HG03103 (cell line): ENCODE measurements around the gene NSMF.

Experiments
- ATAC-seq: cut with Tn5 transposase; IDR thresholded peaks from one replicate; pipeline ENCODE4 v1.9.1; 2021; ENCODE audit warnings: low read depth; ENCODE audit not compliant: unreplicated experiment

The NSMF gene, protein sequence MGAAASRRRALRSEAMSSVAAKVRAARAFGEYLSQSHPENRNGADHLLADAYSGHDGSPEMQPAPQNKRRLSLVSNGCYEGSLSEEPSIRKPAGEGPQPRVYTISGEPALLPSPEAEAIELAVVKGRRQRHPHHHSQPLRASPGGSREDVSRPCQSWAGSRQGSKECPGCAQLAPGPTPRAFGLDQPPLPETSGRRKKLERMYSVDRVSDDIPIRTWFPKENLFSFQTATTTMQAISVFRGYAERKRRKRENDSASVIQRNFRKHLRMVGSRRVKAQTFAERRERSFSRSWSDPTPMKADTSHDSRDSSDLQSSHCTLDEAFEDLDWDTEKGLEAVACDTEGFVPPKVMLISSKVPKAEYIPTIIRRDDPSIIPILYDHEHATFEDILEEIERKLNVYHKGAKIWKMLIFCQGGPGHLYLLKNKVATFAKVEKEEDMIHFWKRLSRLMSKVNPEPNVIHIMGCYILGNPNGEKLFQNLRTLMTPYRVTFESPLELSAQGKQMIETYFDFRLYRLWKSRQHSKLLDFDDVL

GRCh38 chr9:137459152-137459600 is at the start of gene NSMF:
NSMF (minus strand) TSS chr9:137459334; CDS start chr9:137459102, 232 bp downstream.
- peak; percentile 63 for ATAC-seq

- no peak for ATAC-seq
Measured at GRCh38 chr9:137506702-137507171, 47.6 kb upstream of the NSMF start.

DNA sequence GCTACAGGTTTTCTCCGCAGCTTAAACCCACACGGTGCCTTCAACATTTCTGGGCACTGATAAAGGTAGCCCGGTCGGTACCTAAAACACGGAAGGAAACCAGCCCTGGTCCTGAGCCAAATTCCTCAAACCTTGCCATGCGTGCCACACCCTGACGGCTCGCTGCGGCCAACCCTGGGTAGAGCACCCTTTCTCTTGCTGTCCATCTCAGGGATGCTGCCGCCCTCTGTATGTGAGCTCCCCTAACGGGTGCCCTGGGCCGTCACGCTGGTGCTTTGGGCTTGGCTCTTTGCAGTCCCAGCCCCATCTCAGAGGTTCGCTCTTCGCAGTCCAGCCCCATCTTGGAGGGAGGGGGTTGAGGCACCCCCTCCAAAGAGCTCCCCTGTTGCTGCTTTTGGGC is 47.1 kb upstream of the NSMF start:
- ATAC-seq, result no peak

- ATAC-seq, result no peak
Measured at GRCh38 chr9:137505421-137506140, 46.4 kb upstream of the NSMF start.

DNA sequence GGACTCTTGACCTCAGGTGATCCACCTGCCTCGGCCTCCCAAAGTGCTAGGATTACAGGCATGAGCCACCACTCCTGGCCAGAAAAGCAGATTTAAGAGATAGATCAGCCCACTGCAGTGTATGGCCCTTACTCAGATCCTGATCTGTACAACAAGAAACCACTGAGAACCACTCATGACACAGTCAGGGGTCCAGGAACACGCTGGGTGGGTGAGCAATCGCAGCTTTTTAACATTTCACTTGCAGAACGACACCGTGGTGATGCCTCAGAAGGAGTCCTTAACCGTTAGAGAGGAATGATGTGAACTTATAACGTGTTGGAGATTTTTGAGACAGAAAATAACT is 45.3 kb upstream of the NSMF start:
- ATAC-seq, result no peak

GRCh38 chr9:137502008-137502911 is 43.1 kb upstream of the NSMF start:
- no peak for ATAC-seq

DNA sequence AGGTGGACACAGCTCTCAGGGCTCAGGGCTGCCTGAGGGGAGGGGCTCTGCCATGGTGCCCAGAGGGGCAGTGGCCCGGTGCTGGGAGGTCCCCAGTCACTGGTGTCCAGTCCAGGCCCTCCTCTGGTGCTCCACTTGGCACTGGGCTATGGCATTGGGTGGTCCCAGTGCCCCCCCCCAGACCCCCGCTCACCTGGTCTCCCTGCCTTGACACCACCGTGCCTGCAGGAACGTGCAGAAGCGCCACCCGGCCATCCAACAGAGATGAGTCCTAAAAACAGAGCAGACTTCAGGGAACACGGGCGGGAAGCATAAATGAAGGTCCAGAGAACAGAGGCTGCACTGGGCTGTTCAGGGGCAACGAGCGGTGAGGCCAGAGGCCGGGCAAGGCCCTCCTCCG is 42.3 kb upstream of the NSMF start:
- no peak for ATAC-seq

DNA sequence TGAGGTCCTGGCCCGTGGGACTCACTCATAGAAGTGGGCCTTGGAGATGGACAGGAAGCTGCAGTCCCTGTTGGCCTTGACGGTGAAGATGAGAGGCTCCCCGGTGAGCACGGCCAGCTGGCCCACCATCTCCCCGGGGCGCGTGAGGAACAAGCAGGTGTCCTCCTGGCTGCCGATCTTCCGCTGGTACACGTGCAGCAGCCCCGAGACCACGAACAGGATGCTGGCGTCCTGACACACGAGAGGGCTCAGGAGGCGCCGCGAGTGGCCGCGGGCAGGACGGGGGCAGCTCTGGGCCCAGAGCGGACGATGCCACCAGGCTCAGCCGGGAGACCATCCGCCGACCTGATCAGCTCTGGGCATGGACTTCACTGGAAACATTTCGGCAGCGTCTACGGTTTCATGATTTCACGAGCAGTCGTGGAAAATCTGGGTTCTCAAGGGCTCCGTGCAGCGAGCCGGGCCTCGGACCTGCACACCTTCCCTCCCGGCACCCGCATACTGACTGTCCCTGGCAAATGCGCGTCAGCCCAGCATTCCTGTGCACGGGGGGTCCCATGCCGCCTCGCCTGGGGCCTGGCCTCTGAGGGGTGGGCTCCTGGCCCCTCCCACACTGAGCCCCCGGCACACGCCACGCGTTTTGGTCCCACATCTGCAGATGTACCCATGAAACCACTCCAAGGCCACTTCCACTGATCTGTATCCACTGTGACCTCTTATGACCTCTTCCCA is 41.7 kb upstream of the NSMF start:
- ATAC-seq, result no peak

DNA sequence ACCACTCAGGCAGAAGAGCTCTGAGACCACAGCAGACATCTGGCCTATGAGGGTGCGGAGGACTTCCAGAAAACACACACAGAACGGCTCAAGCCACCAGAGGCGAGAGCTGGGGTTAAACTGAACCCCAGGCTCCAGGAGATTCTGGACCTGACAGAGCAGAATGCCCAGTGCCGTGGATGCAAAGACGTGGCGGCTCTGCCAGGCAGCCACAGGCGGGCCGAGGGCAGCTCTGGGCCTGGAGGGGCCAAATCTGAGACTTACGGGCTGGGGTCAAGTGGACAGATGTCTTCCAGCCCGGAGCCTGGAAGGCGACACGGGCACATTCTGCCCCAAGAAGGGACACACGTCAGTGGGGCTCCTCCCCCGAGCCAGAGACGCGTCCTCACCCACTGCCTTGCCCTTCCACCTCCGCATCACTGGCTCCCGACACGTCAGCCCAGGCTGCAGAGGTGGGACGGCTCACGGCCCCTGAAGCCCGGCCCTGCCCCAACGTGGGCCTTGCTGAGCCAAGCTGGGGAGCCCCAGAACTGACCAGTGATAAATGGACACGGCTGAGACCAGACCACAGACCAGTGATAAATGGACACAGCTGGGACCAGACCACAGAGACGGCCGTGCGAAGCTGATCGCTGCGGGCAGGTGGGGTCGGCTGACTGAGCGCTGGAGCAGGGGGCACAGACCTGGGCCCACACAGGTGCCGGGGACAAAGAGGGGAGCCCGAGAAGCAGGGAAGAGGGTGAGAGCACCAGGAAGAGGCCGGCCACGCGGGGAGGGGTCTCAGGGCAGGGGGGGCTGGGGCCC is 40.9 kb upstream of the NSMF start:
- ATAC-seq, result no peak

DNA sequence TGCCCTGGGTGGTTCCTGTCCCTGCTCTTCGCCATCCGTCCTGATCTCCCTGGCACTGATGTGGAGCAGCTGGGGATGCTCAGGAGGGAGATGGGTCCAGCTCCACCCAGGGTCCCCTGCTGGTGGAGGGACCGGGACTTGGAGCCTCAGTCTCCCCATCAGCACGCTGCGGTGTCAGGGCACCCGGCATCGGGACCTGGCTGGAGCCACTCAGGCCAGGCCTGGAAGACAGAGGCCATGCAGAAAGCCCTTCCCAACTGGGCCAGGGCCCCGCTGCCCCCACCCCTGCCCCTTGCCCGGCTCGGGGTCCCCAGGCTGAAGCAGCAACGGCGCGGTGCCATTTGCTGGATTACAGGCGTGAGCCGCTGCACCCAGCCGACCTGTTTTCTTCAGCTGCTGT is 40.3 kb upstream of the NSMF start:
- ATAC-seq, result no peak

DNA sequence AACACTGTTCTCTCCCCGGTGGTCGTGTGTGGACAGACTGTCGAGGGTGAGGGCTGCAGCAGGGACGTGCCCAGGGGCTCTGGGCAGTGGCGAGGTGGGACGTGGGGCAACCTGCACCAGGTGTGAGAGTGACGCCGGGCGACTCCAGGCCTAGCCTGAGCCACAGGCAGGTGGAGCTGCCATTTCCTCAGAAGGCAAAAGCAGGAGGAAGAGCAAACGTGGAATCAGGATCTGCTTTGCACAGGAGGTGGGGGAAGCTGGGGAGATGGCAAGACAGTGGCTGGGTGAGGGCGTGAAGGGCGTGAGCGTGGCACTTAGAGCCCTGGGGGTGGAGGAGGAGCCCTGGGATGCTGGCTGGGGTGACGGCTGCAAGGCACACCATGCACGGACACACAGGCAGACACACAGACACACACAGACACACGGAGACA is 39.6 kb upstream of the NSMF start:
- no peak for ATAC-seq

DNA sequence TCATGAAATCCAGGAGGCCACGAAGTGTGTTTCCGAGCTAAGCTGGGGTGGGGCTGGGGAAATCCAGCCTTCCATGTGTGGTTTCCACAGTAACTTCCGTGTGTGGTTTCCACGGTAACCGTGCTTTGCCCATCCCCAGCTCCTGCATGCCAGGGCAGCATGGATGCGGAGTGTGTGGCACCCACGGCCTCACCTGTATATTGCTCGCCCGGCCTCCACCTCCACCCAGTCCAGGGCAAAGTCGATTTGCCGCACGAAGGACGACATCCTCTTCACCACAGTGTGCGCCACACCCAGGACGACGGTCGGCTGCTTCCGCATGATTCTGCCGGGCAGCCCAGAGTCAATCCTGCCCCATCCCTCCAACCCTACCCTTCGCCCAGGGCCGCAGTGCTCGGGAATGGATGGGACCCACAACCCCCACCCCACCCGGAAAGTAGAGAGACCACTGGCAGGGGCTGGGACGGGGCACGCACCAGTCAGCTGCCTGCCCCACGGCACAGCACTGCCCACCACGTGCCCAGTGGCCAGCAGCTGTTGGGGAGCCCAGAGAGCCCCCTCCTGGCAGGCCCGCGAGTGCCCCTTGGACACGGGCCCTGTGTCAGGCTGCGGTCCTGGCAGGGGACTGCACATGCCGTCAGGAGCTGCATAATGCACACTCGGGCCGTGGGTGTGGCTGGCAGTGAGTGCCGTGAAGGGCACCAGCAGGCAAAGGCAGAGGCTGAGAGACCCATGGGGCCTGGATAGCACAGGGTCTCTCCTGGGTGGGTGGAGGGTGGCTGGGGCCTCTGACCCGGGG is 39.0 kb upstream of the NSMF start:
- no peak for ATAC-seq

DNA sequence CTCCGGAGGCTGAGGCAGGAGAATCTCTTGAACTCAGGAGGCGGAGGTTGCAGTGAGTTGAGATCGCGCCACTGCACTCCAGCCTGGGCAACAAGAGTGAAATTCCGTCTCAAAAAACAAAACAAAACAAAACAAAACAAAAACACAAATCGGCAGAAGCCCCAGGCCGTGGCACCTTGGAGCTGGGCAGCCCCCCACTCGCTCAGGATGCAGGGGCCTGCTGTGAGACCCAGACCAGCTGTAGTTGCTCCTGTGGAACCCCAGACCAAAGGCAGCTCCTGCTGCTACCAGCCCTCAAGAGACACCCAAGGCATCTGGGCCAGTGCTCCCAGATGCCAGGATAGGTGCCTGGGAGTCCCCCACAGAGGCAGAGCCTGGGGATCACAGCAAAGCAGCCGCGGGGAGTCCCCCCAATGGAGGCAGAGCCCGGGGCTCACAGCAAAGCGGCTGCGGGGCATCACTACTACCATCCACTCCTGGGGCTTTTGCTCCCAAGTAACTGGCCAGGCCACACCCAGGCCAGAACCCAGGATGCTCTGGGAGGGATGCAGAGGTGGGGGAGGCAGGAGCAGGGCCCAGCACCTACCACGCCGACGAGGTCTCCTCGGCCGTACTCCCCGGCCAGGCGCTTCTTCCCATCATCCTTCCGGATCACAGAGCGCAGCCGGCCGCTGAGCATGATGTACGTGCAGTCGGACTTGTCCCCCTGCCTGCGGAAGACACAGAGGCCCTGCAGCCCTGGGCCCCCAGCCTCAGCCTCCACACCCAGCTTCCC is 37.7 kb upstream of the NSMF start:
- ATAC-seq, result no peak

- no peak for ATAC-seq
Measured at GRCh38 chr9:137494550-137495351, 35.6 kb upstream of the NSMF start.

DNA sequence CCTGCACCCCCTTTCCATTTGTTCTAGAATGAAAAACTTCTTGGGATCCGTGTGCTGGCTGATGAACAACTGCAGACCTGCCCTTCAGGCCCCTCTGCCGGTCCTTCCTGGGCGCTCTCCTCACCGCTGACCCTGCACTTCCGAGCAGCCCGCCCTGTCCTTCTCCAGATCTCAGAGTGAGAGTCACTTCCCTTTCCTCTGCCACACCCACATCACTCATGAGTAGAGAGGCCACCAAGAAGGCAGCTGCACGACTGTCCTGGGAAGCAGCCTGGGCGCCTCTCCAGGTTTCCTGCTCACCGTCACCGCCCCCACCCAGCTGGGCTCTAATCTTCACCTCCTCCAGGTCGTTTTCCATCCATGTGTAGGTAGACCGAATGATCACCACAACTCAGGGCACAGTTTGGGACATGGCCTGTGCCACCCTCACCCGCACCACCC is 35.0 kb upstream of the NSMF start:
- ATAC-seq, result no peak

DNA sequence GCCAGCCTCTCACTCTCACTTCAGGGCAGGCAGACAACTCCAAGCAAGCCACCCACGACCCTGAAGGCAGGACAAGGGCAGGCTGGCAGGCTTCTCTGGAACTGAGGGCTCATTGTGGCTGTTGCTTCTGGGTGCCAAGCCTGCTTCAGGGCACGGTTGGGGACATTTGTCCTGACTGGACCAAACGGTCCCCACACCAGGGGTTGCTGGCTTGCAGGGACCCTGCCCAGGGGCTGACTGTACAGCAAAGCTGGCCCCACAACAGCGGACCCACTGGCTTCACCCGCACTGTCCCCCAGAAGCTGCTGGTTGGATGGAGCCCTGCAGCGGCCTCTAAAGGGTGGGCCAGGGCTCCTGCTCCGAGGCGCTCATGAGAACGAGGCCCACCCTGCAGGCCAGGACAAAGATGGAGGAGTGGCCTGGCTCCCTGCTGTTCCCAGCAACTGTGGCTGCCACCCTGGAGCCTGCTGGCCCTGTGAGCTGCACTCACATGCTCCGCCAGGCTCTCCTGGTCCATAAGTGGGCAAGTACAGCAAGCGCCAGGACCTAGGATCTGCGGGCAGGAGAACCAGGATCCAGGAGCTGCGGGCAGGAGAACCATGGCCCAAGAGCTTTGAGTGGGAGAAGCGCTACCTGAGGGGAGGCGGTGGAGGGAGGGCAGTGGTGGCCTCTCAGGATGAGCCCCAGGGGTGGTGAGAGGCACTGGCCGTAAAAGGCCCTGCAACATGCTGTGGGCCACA is 34.4 kb upstream of the NSMF start:
- no peak for ATAC-seq
